GM12878 (cell line): ENCODE measurements around the gene SERPINE1. TPM values are rescaled to one million over a fixed set of nuclear protein-coding genes. Genes with fewer than 3 reads are reported as not detected.

Experiments
- ATF3 ChIP-seq: IDR thresholded peaks from 2 replicates; pipeline ENCODE4 v1.6.1; 2011; ENCODE audit warnings: low read depth, mild to moderate bottlenecking, low read length, moderate library complexity, borderline replicate concordance; ENCODE audit errors: extremely low read depth
- BMI1 ChIP-seq: fragments of 450-650 bp; IDR thresholded peaks from 2 replicates; pipeline ENCODE4 v1.6.1; 2016; ENCODE audit warnings: mild to moderate bottlenecking, moderate library complexity, borderline replicate concordance
- CTCF ChIP-seq, 3 experiments: IDR thresholded peaks in 2 of 3; conservative IDR thresholded peaks in 1 of 3; 2 replicates each; pipeline ENCODE4 v1.5.1; 2011; ENCODE audit warnings: low read depth in 3 of 3, low read length in 3 of 3, mild to moderate bottlenecking in 3 of 3, control low read depth in 2 of 3, moderate library complexity in 2 of 3, inconsistent platforms in 1 of 3, mixed read lengths in 1 of 3; ENCODE audit not compliant: control insufficient read depth in 2 of 3, insufficient read depth in 1 of 3; ENCODE audit errors: extremely low read depth in 1 of 3
- DPF2 ChIP-seq: fragments of 450-650 bp; IDR thresholded peaks from 2 replicates; pipeline ENCODE4 v1.6.1; 2017; ENCODE audit warnings: mild to moderate bottlenecking
- E4F1 ChIP-seq: fragments of 450-650 bp; IDR thresholded peaks from 2 replicates; pipeline ENCODE4 v1.6.1; 2018; ENCODE audit warnings: borderline replicate concordance, mild to moderate bottlenecking; ENCODE audit not compliant: partially characterized antibody
- IKZF1 ChIP-seq: fragments of 450-650 bp; conservative IDR thresholded peaks from 2 replicates; pipeline ENCODE4 v1.6.1; 2017; ENCODE audit warnings: antibody characterized with exemption, mild to moderate bottlenecking
- IKZF2 ChIP-seq, 2 experiments: fragments of 450-650 bp; IDR thresholded peaks; 2 replicates each; pipeline ENCODE4 v1.6.1; 2017; ENCODE audit warnings: mild to moderate bottlenecking in 2 of 2, moderate library complexity in 2 of 2
- MAX ChIP-seq: IDR thresholded peaks from 2 replicates; pipeline ENCODE4 v1.6.1; 2012; ENCODE audit warnings: low read depth, low read length, improper control_type of control experiment
- RAD51 ChIP-seq: fragments of 450-650 bp; IDR thresholded peaks from 2 replicates; pipeline ENCODE4 v1.6.1; 2016; ENCODE audit warnings: moderate library complexity, mild to moderate bottlenecking, inconsistent platforms
- RUNX3 ChIP-seq: IDR thresholded peaks from 2 replicates; pipeline ENCODE4 v1.6.1; 2012; ENCODE audit warnings: low read length, inconsistent platforms
- SIN3A ChIP-seq: IDR thresholded peaks from 2 replicates; pipeline ENCODE4 v1.6.1; 2012; ENCODE audit warnings: low read depth, low read length, improper control_type of control experiment
- STAT3 ChIP-seq: IDR thresholded peaks from 2 replicates; pipeline ENCODE4 v1.6.1; 2011; ENCODE audit warnings: low read depth, low read length, improper control_type of control experiment
- USF1 ChIP-seq: IDR thresholded peaks from 2 replicates; pipeline ENCODE4 v1.6.1; 2011; ENCODE audit warnings: borderline replicate concordance, low read depth, mild to moderate bottlenecking, moderate library complexity, mixed read lengths, low read length; ENCODE audit not compliant: insufficient read depth; ENCODE audit errors: extremely low read length
- ZNF687 ChIP-seq: fragments of 450-650 bp; IDR thresholded peaks from 2 replicates; pipeline ENCODE4 v1.6.1; 2017; ENCODE audit warnings: mild to moderate bottlenecking, moderate library complexity
- ZZZ3 ChIP-seq: IDR thresholded peaks from 2 replicates; pipeline ENCODE4 v1.6.1; 2011; ENCODE audit warnings: low read depth; ENCODE audit not compliant: control insufficient read depth, insufficient read length
- polyA plus RNA-seq, 11 experiments: library from polyadenylated mRNA; depleted of rRNA in 4 of 11; unstranded in 6 of 11; stranded (reverse) in 5 of 11; fragments of >200 nt; fragmentation: Nextera tagmentation in 4 of 11; fragmentation: Illumina TruSeq in 1 of 11; extraction: Ambion mirVana in 4 of 11; extraction: Trizol in 1 of 11; gene quantifications; 1 replicate in 1 of 11; 2 replicates in 10 of 11; pipeline versions ENCODE4 v1.2.1 to v1.2.3, GENCODE V29; 2011 to 2016; ENCODE audit warnings: inconsistent platforms in 2 of 11, missing spikeins in 2 of 11, low read depth in 1 of 11
- total RNA-seq, 4 experiments: library from RNA; depleted of rRNA in 3 of 4; stranded (reverse); fragments of >200 nt in 3 of 4; fragmentation: Illumina TruSeq in 1 of 4; extraction: Trizol in 1 of 4; gene quantifications; 2 replicates each; pipeline versions ENCODE4 v1.2.1 to v1.2.3, GENCODE V29; 2013 to 2021

The SERPINE1 gene
- total and polyA plus RNA-seq, 10 of the 15 experiments (the other 5 are each of a cell fraction or from before 2014, with no cell fraction given): 0.20 to 2.4 (median 0.44) TPM

- TF ChIP-seq USF1 (peak; percentile 28), RAD51 (peak; percentile 71), ZZZ3 (no peak), MAX (peak; percentile 81; the same call in 1 of the 2 replicates), SIN3A (peak; percentile 39; the same call in 1 of the 2 replicates), IKZF1 (peak; percentile 84), ATF3 (no peak), RUNX3 (peak; percentile 31), STAT3 (no peak), IKZF2 (IDR thresholded peaks at IDR 0.05) (peak; percentile 80 to 84), CTCF (IDR thresholded peaks at IDR 0.05 in 2 of 3, conservative IDR thresholded peaks at IDR 0.05 in 1 of 3; ENCODE audit: control insufficient read depth in 2 of 3, extremely low read depth in 1 of 3, insufficient read depth in 1 of 3, low read depth in 3 of 3, low read length in 3 of 3) (0 out of 6 replicates have a peak, but pooled peaks of 1 of the 3 experiments have one; percentile 3), BMI1 (peak; percentile 57; the same call in 1 of the 2 replicates), E4F1 (no peak), DPF2 (peak; percentile 73; the same call in 1 of the 2 replicates), ZNF687 (peak; percentile 77)
Observed at GRCh38 chr7:101125989-101126650, 784 bp upstream of the SERPINE1 start (continued).
